ENCODE measurements around the gene SOX18. TPM values are rescaled to one million over a fixed set of nuclear protein-coding genes. Genes with fewer than 3 reads are reported as not detected.

SOX18 gene
- total and polyA plus RNA-seq, 2 of the 13 experiments (the other 11 are each of a cell fraction or from before 2014, with no cell fraction given), result 1.6 to 1.9 TPM

GRCh38 chr20:64056889-64057627, 7.6 kb upstream of the SOX18 start (continued):
- TF ChIP-seq ZNF280B (CRISPR knock-in tag; IDR thresholded peaks at IDR 0.05; ENCODE audit: borderline replicate concordance) (peak; percentile 59; the same call in 1 of the 2 replicates), ZNF770 (CRISPR knock-in tag; IDR thresholded peaks at IDR 0.05) (peak; percentile 74; the same call in 1 of the 2 replicates), TCF7L2 (IDR thresholded peaks at IDR 0.05; ENCODE audit: low read depth, low read length) (no peak), KMT2A (CRISPR knock-in tag; IDR thresholded peaks at IDR 0.05) (no peak), DR1 (CRISPR knock-in tag; IDR thresholded peaks at IDR 0.05) (peak; percentile 45; the same call in 1 of the 2 replicates), GLMP (CRISPR knock-in tag; IDR thresholded peaks at IDR 0.05; ENCODE audit: borderline replicate concordance) (no peak), GFI1 (CRISPR knock-in tag; IDR thresholded peaks at IDR 0.05; ENCODE audit: borderline replicate concordance) (no peak), KDM1A (CRISPR knock-in tag; IDR thresholded peaks at IDR 0.05) (no peak), ATF1 (CRISPR knock-in tag; IDR thresholded peaks at IDR 0.05) (no peak), ZNF629 (CRISPR knock-in tag; conservative IDR thresholded peaks at IDR 0.05) (no peak), PAF1 (CRISPR knock-in tag; IDR thresholded peaks at IDR 0.05) (no peak), POLR2AphosphoS5 (IDR thresholded peaks at IDR 0.05; ENCODE audit: low read depth, low read length) (no peak), ZNF367 (CRISPR knock-in tag; IDR thresholded peaks at IDR 0.05; ENCODE audit: borderline replicate concordance) (no peak), KIAA2018 (CRISPR knock-in tag; IDR thresholded peaks at IDR 0.05; ENCODE audit: borderline replicate concordance) (no peak), HOXA7 (CRISPR knock-in tag; IDR thresholded peaks at IDR 0.05) (no peak)

Data from HepG2 (cell line).